Erythroblast (primary cell): ENCODE measurements around the gene PCDHGB7.

Experiments
- GATA1 ChIP-seq: IDR thresholded peaks from 2 replicates; pipeline ENCODE4 v1.6.1; 2011; ENCODE audit warnings: low read depth, mild to moderate bottlenecking, control low read depth, low read length, moderate library complexity
- POLR2A ChIP-seq: IDR thresholded peaks from 2 replicates; pipeline ENCODE4 v1.6.1; 2011; ENCODE audit warnings: mild to moderate bottlenecking, low read length

DNA sequence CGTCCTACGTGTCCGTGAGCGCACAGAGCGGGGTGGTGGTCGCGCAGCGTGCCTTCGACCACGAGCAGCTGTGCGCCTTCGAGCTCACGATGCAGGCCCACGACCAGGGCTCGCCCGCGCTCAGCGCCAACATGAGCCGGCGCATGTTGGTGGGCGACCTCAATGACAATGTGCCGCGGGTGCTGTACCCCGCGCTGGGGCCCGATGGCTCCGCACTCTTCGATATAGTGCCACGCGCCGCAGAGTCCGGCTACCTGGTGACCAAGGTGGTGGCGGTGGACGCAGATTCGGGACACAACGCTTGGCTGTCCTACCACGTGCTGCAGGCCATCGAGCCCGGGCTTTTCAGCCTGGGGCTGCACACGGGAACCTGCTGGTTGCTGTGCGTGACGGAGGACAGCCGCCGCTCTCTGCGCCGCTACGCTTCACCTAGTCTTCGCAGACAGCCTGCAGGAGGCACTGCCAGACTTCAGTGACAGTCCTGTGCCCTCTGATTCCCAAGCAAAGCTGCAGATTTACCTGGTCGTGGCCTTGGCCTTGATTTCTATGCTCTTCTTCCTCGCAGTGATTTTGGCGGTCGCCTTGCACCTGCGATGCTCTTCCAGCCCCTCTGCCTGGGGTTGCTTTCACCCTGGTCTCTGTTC, 10.4 kb downstream of the PCDHGB7 start:
- TF ChIP-seq POLR2A (no peak), GATA1 (no peak)
